ENCODE measurements around the gene LEKR1. TPM values are rescaled to one million over a fixed set of nuclear protein-coding genes. Genes with fewer than 3 reads are reported as not detected.
"Not testable (repeated sequence)": the region's sequence is repeated elsewhere in the genome, so short reads cannot be mapped to it uniquely, and the experiment has no call there.

Gene LEKR1
- total RNA-seq, 2 donors from 2014 or later = 0.20 to 0.70 TPM

GRCh38 chr3:156867920-156868319, 41.8 kb downstream of the LEKR1 start:
- peaks cover 0 to 7% of the 10 kb centered on the region in 2 donors for H3K9me3 ChIP-seq
- no peak for DNase-seq (ENCODE audit: low spot score)
- no peaks in the 10 kb centered on the region for H3K36me3 ChIP-seq
- H3K4me1 ChIP-seq = no peaks in the 10 kb centered on the region
- no peak for TF ChIP-seq CTCF (IDR thresholded peaks at IDR 0.05)
- no peak overlapping the region for H3K4me3 ChIP-seq
- no peaks in the 10 kb centered on the region for H3K27me3 ChIP-seq
- no peak overlapping the region for H3K27ac ChIP-seq

GRCh38 chr3:156873906-156874305, 47.8 kb downstream of the LEKR1 start:
- Histone ChIP-seq H3K27ac (no peak overlapping the region), H3K4me1 (no peaks in the 10 kb centered on the region), H3K4me3 (no peak overlapping the region), H3K9me3 (peaks cover 0 to 41% of the 10 kb centered on the region in 2 donors), H3K27me3 (no peaks in the 10 kb centered on the region), H3K36me3 (no peaks in the 10 kb centered on the region)
- TF ChIP-seq CTCF (IDR thresholded peaks at IDR 0.05) = no peak
- DNase-seq (ENCODE audit: low spot score) = no peak

GRCh38 chr3:156879491-156879890, 53.3 kb downstream of the LEKR1 start:
- peaks cover 0 to 37% of the 10 kb centered on the region in 2 donors for H3K9me3 ChIP-seq
- not testable (repeated sequence) for H3K36me3 ChIP-seq; H3K4me3 ChIP-seq; H3K4me1 ChIP-seq; H3K27me3 ChIP-seq; DNase-seq (ENCODE audit: low spot score); H3K27ac ChIP-seq

GRCh38 chr3:156885761-156886160, 59.6 kb downstream of the LEKR1 start:
- Histone ChIP-seq H3K27me3 (no peaks in the 10 kb centered on the region), H3K4me3 (no peak overlapping the region), H3K9me3 (peaks cover 0 to 18% of the 10 kb centered on the region in 2 donors), H3K27ac (no peak overlapping the region), H3K4me1 (no peaks in the 10 kb centered on the region), H3K36me3 (no peaks in the 10 kb centered on the region)
- no peak for TF ChIP-seq CTCF (IDR thresholded peaks at IDR 0.05)
- no peak for DNase-seq (ENCODE audit: low spot score)

- Histone ChIP-seq H3K9me3 (peaks cover 0 to 18% of the 10 kb centered on the region in 2 donors), H3K36me3 (no peaks in the 10 kb centered on the region), H3K27ac (no peak overlapping the region), H3K4me1 (no peaks in the 10 kb centered on the region), H3K4me3 (no peak overlapping the region), H3K27me3 (no peaks in the 10 kb centered on the region)
- TF ChIP-seq CTCF (IDR thresholded peaks at IDR 0.05) = no peak
- no peak for DNase-seq (ENCODE audit: low spot score)
Observed at GRCh38 chr3:156888176-156888575, 62.0 kb downstream of the LEKR1 start.

GRCh38 chr3:156888576-156888975, 62.4 kb downstream of the LEKR1 start:
- Histone ChIP-seq H3K4me1 (no peaks in the 10 kb centered on the region), H3K4me3 (no peak overlapping the region), H3K27ac (no peak overlapping the region), H3K27me3 (no peaks in the 10 kb centered on the region), H3K9me3 (peaks cover 0 to 18% of the 10 kb centered on the region in 2 donors), H3K36me3 (no peaks in the 10 kb centered on the region)
- no peak for DNase-seq (ENCODE audit: low spot score)
- no peak for TF ChIP-seq CTCF (IDR thresholded peaks at IDR 0.05)

Data from right atrium auricular region (tissue), 2 donors.